Measurements from ENCODE around the gene TNNC2. TPM values are rescaled to one million over a fixed set of nuclear protein-coding genes. Genes with fewer than 3 reads are reported as not detected.

Gene TNNC2
- total and polyA plus RNA-seq, 9 of the 15 experiments (the other 6 are each of a cell fraction or from before 2014, with no cell fraction given) = not detected

DNA sequence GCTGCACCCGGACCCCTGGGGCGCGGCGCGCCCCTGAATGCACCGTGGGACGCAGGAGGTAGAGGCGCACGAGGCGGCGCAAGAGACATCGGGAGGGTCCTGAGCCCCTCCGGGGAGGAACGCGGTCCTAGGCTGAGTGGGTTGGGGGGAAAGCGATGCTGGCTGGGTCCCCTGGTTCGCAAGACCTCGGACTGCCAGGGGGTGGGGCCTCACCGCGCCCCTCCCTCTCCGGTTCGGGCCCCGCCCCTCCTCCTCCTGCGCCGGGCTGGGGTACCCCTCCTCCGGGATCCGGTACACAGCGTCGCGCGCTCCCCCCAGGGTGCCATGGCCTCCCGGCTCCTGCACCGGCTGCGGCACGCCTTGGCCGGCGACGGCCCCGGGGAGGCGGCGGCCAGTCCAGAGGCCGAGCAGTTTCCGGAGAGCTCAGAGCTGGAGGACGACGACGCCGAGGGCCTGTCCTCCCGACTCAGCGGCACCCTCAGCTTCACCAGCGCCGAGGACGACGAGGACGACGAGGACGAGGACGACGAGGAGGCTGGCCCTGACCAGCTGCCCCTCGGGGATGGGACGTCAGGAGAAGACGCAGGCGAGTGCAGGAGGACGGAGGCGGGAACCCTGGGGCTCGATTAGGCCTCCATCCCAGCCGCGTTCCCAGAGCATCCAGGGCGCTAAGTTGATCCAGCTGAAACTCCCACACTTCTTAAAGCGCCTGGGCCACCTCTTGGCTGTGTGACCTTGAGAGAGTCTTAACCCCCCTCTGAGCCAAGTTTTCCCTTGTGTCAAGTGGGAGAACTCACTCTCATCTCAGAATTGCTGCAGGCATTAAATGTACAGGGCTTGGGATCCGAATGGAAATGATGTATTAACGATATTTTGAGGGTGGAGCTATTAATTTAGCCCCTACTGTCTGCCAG, 7.0 kb upstream of the TNNC2 start (continued):
- TF ChIP-seq CCNT2 (IDR thresholded peaks at IDR 0.05; ENCODE audit: borderline replicate concordance, extremely low read depth, insufficient read length, low read depth, low read length) (peak; percentile 37), NRF1 (conservative IDR thresholded peaks at IDR 0.05 in 1 of 2, IDR thresholded peaks at IDR 0.05 in 1 of 2) (peak in 1 of 2 experiments; percentile 42; a peak in 2 of 4 replicates), SMARCA5 (IDR thresholded peaks at IDR 0.05) (no peak), ZNF217 (CRISPR knock-in tag; IDR thresholded peaks at IDR 0.05) (no peak), POLR3G (IDR thresholded peaks at IDR 0.05; ENCODE audit: extremely low read depth, insufficient read length, insufficient replicate concordance) (no peak), L3MBTL2 (IDR thresholded peaks at IDR 0.05) (peak; percentile 45; the same call in 1 of the 2 replicates), CREB1 (IDR thresholded peaks at IDR 0.05) (no peak), CREB1 (CRISPR knock-in tag; IDR thresholded peaks at IDR 0.05) (0 out of 2 replicates have a peak, but pooled peaks have one; percentile 24), ZNF444 (CRISPR knock-in tag; IDR thresholded peaks at IDR 0.05) (no peak), GATAD2B (IDR thresholded peaks at IDR 0.05; ENCODE audit: borderline replicate concordance) (no peak), PHF8 (IDR thresholded peaks at IDR 0.05; ENCODE audit: borderline replicate concordance, low read length) (peak; percentile 38; the same call in 1 of the 2 replicates), ZFX (CRISPR knock-in tag; IDR thresholded peaks at IDR 0.05) (0 out of 2 replicates have a peak, but pooled peaks have one; percentile 5)
- TF ChIP-seq, protein P1, sequence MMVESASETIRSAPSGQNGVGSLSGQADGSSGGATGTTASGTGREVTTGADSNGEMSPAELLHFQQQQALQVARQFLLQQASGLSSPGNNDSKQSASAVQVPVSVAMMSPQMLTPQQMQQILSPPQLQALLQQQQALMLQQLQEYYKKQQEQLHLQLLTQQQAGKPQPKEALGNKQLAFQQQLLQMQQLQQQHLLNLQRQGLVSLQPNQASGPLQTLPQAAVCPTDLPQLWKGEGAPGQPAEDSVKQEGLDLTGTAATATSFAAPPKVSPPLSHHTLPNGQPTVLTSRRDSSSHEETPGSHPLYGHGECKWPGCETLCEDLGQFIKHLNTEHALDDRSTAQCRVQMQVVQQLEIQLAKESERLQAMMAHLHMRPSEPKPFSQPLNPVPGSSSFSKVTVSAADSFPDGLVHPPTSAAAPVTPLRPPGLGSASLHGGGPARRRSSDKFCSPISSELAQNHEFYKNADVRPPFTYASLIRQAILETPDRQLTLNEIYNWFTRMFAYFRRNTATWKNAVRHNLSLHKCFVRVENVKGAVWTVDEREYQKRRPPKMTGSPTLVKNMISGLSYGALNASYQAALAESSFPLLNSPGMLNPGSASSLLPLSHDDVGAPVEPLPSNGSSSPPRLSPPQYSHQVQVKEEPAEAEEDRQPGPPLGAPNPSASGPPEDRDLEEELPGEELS (CRISPR knock-in tag; IDR thresholded peaks at IDR 0.05; ENCODE audit: borderline replicate concordance) = no peak
- TF ChIP-seq, protein P2, sequence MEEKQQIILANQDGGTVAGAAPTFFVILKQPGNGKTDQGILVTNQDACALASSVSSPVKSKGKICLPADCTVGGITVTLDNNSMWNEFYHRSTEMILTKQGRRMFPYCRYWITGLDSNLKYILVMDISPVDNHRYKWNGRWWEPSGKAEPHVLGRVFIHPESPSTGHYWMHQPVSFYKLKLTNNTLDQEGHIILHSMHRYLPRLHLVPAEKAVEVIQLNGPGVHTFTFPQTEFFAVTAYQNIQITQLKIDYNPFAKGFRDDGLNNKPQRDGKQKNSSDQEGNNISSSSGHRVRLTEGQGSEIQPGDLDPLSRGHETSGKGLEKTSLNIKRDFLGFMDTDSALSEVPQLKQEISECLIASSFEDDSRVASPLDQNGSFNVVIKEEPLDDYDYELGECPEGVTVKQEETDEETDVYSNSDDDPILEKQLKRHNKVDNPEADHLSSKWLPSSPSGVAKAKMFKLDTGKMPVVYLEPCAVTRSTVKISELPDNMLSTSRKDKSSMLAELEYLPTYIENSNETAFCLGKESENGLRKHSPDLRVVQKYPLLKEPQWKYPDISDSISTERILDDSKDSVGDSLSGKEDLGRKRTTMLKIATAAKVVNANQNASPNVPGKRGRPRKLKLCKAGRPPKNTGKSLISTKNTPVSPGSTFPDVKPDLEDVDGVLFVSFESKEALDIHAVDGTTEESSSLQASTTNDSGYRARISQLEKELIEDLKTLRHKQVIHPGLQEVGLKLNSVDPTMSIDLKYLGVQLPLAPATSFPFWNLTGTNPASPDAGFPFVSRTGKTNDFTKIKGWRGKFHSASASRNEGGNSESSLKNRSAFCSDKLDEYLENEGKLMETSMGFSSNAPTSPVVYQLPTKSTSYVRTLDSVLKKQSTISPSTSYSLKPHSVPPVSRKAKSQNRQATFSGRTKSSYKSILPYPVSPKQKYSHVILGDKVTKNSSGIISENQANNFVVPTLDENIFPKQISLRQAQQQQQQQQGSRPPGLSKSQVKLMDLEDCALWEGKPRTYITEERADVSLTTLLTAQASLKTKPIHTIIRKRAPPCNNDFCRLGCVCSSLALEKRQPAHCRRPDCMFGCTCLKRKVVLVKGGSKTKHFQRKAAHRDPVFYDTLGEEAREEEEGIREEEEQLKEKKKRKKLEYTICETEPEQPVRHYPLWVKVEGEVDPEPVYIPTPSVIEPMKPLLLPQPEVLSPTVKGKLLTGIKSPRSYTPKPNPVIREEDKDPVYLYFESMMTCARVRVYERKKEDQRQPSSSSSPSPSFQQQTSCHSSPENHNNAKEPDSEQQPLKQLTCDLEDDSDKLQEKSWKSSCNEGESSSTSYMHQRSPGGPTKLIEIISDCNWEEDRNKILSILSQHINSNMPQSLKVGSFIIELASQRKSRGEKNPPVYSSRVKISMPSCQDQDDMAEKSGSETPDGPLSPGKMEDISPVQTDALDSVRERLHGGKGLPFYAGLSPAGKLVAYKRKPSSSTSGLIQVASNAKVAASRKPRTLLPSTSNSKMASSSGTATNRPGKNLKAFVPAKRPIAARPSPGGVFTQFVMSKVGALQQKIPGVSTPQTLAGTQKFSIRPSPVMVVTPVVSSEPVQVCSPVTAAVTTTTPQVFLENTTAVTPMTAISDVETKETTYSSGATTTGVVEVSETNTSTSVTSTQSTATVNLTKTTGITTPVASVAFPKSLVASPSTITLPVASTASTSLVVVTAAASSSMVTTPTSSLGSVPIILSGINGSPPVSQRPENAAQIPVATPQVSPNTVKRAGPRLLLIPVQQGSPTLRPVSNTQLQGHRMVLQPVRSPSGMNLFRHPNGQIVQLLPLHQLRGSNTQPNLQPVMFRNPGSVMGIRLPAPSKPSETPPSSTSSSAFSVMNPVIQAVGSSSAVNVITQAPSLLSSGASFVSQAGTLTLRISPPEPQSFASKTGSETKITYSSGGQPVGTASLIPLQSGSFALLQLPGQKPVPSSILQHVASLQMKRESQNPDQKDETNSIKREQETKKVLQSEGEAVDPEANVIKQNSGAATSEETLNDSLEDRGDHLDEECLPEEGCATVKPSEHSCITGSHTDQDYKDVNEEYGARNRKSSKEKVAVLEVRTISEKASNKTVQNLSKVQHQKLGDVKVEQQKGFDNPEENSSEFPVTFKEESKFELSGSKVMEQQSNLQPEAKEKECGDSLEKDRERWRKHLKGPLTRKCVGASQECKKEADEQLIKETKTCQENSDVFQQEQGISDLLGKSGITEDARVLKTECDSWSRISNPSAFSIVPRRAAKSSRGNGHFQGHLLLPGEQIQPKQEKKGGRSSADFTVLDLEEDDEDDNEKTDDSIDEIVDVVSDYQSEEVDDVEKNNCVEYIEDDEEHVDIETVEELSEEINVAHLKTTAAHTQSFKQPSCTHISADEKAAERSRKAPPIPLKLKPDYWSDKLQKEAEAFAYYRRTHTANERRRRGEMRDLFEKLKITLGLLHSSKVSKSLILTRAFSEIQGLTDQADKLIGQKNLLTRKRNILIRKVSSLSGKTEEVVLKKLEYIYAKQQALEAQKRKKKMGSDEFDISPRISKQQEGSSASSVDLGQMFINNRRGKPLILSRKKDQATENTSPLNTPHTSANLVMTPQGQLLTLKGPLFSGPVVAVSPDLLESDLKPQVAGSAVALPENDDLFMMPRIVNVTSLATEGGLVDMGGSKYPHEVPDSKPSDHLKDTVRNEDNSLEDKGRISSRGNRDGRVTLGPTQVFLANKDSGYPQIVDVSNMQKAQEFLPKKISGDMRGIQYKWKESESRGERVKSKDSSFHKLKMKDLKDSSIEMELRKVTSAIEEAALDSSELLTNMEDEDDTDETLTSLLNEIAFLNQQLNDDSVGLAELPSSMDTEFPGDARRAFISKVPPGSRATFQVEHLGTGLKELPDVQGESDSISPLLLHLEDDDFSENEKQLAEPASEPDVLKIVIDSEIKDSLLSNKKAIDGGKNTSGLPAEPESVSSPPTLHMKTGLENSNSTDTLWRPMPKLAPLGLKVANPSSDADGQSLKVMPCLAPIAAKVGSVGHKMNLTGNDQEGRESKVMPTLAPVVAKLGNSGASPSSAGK (IDR thresholded peaks at IDR 0.05) = peak; percentile 48; the same call in 1 of the 2 replicates

All from K562 (cell line).